ENCODE results near the gene DOK3.

GRCh38 chr5:177458912-177459350 lies 50.7 kb downstream of the DOK3 start:
- TF ChIP-seq CTCF (optimal IDR thresholded peaks at IDR 0.05 in 1 of 3, IDR thresholded peaks at IDR 0.05 in 1 of 3, conservative IDR thresholded peaks at IDR 0.05 in 1 of 3; ENCODE audit: extremely low read depth in 1 of 3, insufficient read depth in 2 of 3, low read length in 3 of 3) = no peak
- no peak for TF ChIP-seq EZH2 (IDR thresholded peaks at IDR 0.05; ENCODE audit: low read length)
